Choroid plexus epithelial cell (primary cell): ENCODE measurements around the gene LRRC25.

ENCODE experiments used
- DNase-seq: peaks from one replicate; pipeline ENCODE4 v3.0.0-alpha.2; 2010; ENCODE audit warnings: low read depth
- H3K4me3 ChIP-seq: 2 replicates; pipeline ENCODE4 v1.5.1; 2011; ENCODE audit warnings: low read depth, mild to moderate bottlenecking, control low read depth, low read length, moderate library complexity
- TF ChIP-seq, protein P1 (sequence below): conservative IDR thresholded peaks from 2 replicates; pipeline ENCODE4 v1.5.1; 2011; ENCODE audit warnings: low read depth, mild to moderate bottlenecking, control low read depth, inconsistent platforms, low read length, moderate library complexity

LRRC25 gene

DNA sequence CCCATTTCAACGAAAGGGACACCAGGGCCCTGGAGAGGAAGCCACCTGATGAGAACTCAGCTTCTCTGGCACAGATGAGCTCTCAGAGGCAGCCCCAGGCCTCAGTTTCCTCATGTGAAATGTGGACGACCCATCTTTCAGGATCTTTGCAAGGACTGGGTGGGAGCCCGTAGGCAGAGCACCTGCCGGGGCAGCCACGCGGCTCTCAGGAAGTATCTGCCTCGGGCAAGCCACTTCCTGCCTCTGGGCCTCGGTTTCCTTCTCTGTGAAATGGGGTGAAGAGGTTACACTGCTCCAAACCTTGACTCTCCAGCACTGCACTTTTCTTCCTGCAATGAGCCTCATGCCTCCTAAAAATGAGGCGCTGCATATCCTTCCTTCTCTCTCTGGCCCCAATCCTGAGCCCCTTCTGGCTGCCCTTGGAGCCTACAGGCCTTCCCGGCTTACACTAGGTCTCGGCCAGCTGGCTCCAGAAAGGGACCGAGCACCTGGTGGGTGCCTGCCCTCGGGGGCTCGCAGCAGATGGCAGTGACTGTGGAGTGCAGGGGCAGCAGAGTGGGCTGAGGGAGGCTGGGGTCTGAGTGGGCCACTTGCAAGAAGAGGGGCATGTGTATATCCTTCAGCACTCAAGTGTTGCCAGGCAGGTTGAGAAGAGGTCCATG lies 25.2 kb upstream of the LRRC25 start:
- DNase-seq: no peak
- TF ChIP-seq, protein P1, sequence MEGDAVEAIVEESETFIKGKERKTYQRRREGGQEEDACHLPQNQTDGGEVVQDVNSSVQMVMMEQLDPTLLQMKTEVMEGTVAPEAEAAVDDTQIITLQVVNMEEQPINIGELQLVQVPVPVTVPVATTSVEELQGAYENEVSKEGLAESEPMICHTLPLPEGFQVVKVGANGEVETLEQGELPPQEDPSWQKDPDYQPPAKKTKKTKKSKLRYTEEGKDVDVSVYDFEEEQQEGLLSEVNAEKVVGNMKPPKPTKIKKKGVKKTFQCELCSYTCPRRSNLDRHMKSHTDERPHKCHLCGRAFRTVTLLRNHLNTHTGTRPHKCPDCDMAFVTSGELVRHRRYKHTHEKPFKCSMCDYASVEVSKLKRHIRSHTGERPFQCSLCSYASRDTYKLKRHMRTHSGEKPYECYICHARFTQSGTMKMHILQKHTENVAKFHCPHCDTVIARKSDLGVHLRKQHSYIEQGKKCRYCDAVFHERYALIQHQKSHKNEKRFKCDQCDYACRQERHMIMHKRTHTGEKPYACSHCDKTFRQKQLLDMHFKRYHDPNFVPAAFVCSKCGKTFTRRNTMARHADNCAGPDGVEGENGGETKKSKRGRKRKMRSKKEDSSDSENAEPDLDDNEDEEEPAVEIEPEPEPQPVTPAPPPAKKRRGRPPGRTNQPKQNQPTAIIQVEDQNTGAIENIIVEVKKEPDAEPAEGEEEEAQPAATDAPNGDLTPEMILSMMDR: no peak
- H3K4me3 ChIP-seq: no peak overlapping the region

DNA sequence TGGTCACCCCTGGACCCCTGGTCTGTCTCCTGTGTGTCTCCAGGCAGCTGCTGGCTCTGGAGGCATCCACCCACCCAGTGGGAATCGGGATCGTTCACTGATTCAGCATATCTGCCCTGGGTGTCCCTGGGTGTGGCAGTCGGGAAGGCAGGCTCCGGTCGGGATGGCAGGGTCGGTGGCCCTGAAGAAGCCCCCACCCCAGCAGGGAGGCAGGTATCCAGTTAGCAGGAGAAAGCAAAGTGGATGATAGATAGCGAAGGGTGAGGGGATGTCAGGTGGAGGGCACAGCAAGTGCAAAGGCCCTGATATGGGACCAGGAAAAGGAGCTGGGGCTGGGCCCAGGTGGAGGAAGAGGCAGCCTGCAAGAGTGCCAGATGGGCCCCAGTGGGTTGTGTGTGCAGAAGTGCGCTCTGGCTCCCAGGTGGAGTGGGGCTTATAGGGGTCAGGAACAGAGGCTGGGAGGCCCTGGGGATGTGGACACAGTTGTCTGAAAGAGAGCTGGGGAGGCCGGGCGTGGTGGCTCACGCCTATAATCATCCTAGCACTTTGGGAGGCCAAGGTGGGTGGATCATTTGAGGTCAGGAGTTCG lies 24.0 kb upstream of the LRRC25 start:
- DNase-seq: no peak
- TF ChIP-seq, protein P1: no peak
- H3K4me3 ChIP-seq: peak overlapping the region; percentile 74

DNA sequence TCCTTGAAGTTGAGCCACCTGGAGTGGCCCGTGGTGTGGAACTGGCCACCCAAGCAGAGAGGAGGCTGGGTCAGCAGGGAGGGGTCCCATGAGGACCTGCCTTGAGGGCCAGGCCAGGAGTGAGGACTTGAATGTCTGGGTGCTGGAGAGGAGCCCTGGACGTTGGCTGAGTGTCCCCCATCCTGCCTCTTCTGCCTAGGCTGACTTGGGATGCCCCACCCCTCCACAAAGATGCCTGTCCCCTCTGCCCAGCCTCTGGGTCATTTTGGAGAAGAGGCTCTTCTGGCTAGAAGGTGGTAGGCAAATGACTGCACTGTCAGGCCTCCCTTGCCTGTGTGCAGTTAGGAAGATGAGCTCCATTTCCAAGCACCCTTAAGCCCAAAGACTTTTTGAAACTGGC lies 23.5 kb upstream of the LRRC25 start:
- DNase-seq: no peak
- peak overlapping the region; percentile 74 for H3K4me3 ChIP-seq
- TF ChIP-seq, protein P1: no peak

- TF ChIP-seq, protein P1: no peak
- DNase-seq: no peak
- peak overlapping the region; percentile 74 for H3K4me3 ChIP-seq
Measured at GRCh38 chr19:18419699-18420460, 22.5 kb upstream of the LRRC25 start.

DNA sequence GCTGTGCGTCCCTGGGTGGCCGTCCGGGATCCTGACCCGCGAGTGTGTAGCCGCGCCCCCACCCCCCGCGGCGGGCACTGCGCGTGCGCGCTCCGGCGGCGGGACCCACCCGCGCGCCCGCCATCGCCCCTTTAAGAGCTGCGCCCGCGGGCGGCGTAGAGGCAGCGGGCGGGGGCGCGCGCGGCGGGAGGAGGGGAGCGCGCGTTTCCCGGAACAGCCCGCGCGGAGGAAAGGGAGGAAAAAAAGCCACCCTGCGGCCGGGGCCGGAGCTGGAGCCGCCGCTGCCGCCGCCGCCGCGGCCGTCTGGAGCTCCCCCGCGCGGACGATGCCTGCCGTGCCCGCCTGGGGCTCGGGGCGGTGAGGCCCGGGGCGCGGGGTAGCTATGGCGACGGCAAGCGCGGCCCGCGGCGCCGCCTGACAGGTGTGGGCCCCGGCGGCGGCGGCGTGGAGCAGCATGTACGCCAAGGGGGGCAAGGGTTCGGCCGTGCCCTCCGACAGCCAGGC lies 21.8 kb upstream of the LRRC25 start, which contains the start of gene SSBP4:
Gene SSBP4 (plus strand): TSS at position 204 of the 504 bp plus-strand sequence. CDS start 251 bp downstream, at position 455.
- peak; percentile 82 for DNase-seq
- TF ChIP-seq, protein P1: no peak
- H3K4me3 ChIP-seq: peak within 1 kb of the TSS; percentile 74

GRCh38 chr19:18418483-18419194 lies 21.2 kb upstream of the LRRC25 start:
- TF ChIP-seq, protein P1: no peak
- no peak for DNase-seq
- H3K4me3 ChIP-seq: peak overlapping the region; percentile 38
